Endothelial cell of umbilical vein (primary cell): ENCODE data around the gene FDX1. TPM values are rescaled to one million over a fixed set of nuclear protein-coding genes. Genes with fewer than 3 reads are reported as not detected.

ENCODE experiments used
- BruUV-seq: library from RNA; stranded (reverse); fragments of 400-500 nt; replicated peaks from 2 replicates; lab custom pipeline; 2021; lab: Mats Ljungman, UMichigan
- CTCF ChIA-PET: fragments of 300-600, 350-600 bp; sonication (Branson Sonifier 250); formaldehyde crosslinking; loops from one replicate; lab custom pipeline; 2021; ENCODE audit warnings: antibody characterized with exemption, inconsistent platforms; lab: Charles Lee
- POLR2A ChIA-PET: fragments of 300-600, 350-600 bp; sonication (Branson Sonifier 250); formaldehyde crosslinking; loops from one replicate; lab custom pipeline; 2021; ENCODE audit warnings: antibody characterized with exemption, inconsistent platforms; lab: Charles Lee
- DNase-seq: peaks from one replicate; pipeline ENCODE4 v3.0.0-alpha.2; 2011; ENCODE audit warnings: low read depth, low spot score
- FAIRE-seq: peaks from 2 replicates; lab custom pipeline; 2011; peaks lifted over from hg19 to GRCh38; lab: Jason Lieb, UNC
- H2AFZ ChIP-seq: 2 replicates; pipeline ENCODE4 v1.6.0; 2012; ENCODE audit warnings: low read depth, low read length, control low read depth, inconsistent platforms
- H3K27ac ChIP-seq: 2 replicates; pipeline ENCODE4 v1.5.1; 2011; ENCODE audit warnings: low read depth, mild to moderate bottlenecking, control low read depth, low read length, moderate library complexity; ENCODE audit not compliant: insufficient read depth
- H3K27me3 ChIP-seq, 2 experiments: 2 replicates each; pipeline versions ENCODE4 v1.6.0 to v1.6.1; 2011; ENCODE audit warnings: low read length in 2 of 2, mixed read lengths in 1 of 2; ENCODE audit not compliant: control insufficient read depth in 2 of 2, insufficient read depth in 2 of 2
- H3K36me3 ChIP-seq, 2 experiments: 2 replicates in 1 of 2; 3 replicates in 1 of 2; pipeline ENCODE4 v1.5.1; 2011; ENCODE audit warnings: low read length in 2 of 2, mild to moderate bottlenecking in 1 of 2, moderate library complexity in 1 of 2; ENCODE audit not compliant: control insufficient read depth in 2 of 2, insufficient read depth in 2 of 2; ENCODE audit errors: extremely low read depth in 1 of 2
- H3K4me1 ChIP-seq: 3 replicates; pipeline ENCODE4 v1.5.1; 2011; ENCODE audit warnings: mild to moderate bottlenecking, low read length; ENCODE audit not compliant: control insufficient read depth, insufficient read depth; ENCODE audit errors: extremely low read depth
- H3K4me2 ChIP-seq: 2 replicates; pipeline ENCODE4 v1.6.1; 2011; ENCODE audit warnings: low read length, control low read depth, mixed read lengths; ENCODE audit not compliant: insufficient read depth
- H3K4me3 ChIP-seq, 3 experiments: fragments of 200-600 bp in 1 of 3; sonication (generic), shearing (Covaris generic) in 1 of 3; replicated peaks in 1 of 3; 2 replicates each; pipeline ENCODE4 v1.5.1; 2011 to 2016; ENCODE audit warnings: control low read depth in 3 of 3, low read length in 3 of 3, mild to moderate bottlenecking in 2 of 3, inconsistent platforms in 1 of 3, low read depth in 1 of 3, moderate library complexity in 1 of 3; ENCODE audit not compliant: insufficient read depth in 1 of 3
- H3K79me2 ChIP-seq: 2 replicates; pipeline ENCODE4 v1.6.0; 2012; ENCODE audit warnings: low read length, inconsistent platforms; ENCODE audit not compliant: control insufficient read depth, insufficient read depth
- H3K9ac ChIP-seq: replicated peaks from 2 replicates; pipeline ENCODE3; 2011; ENCODE audit warnings: low read length, control low read depth; ENCODE audit not compliant: insufficient read depth; ENCODE audit errors: extremely low read depth
- H3K9me1 ChIP-seq: replicated peaks from 3 replicates; pipeline ENCODE4 v1.6.0; 2011; ENCODE audit warnings: mild to moderate bottlenecking, low read length; ENCODE audit not compliant: control insufficient read depth, insufficient read depth; ENCODE audit errors: extremely low read depth
- H3K9me3 ChIP-seq: replicated peaks from 2 replicates; pipeline ENCODE4 v1.5.1; 2012; ENCODE audit warnings: low read length, inconsistent platforms; ENCODE audit not compliant: control insufficient read depth, insufficient read depth
- H4K20me1 ChIP-seq: replicated peaks from 2 replicates; pipeline ENCODE3; 2011; ENCODE audit warnings: mild to moderate bottlenecking, low read length; ENCODE audit not compliant: control insufficient read depth, insufficient read depth; ENCODE audit errors: extremely low read depth
- CTCF ChIP-seq, 2 donors: IDR thresholded peaks; 1 replicate in 1 of 2; 2 replicates in 1 of 2; pipeline ENCODE4 v1.5.1; 2011; ENCODE audit warnings: low read length in 2 of 2, mild to moderate bottlenecking in 2 of 2, moderate library complexity in 2 of 2, control low read depth in 1 of 2, inconsistent platforms in 1 of 2, low read depth in 1 of 2; ENCODE audit not compliant: insufficient read depth in 1 of 2; ENCODE audit errors: extremely low read depth in 1 of 2
- FOS ChIP-seq: IDR thresholded peaks from 2 replicates; pipeline ENCODE4 v1.6.1; 2011; ENCODE audit warnings: mild to moderate bottlenecking, low read length, moderate library complexity, borderline replicate concordance; ENCODE audit not compliant: insufficient read depth
- JUN ChIP-seq: IDR thresholded peaks from 2 replicates; pipeline ENCODE4 v1.6.1; 2011; ENCODE audit warnings: borderline replicate concordance, low read depth; ENCODE audit not compliant: insufficient read length, insufficient read depth
- MYC ChIP-seq: IDR thresholded peaks from one replicate; pipeline ENCODE4 v1.6.1; 2011; ENCODE audit warnings: mild to moderate bottlenecking, low read depth, low read length
- POLR2A ChIP-seq: IDR thresholded peaks from 2 replicates; pipeline ENCODE4 v1.6.1; 2012; ENCODE audit warnings: low read depth, mild to moderate bottlenecking, control low read depth, low read length
- dilution Hi-C: fragments of 300-500 bp; cut with MboI; formaldehyde crosslinking; loops from one replicate; pipeline ENCODE4 v1.15.0; 2019; ENCODE audit warnings: low sequenced_read_pairs; ENCODE audit not compliant: extremely low pct_ligation_motif_present
- intact Hi-C: fragments of 100-400 bp; cut with micrococcal nuclease; formaldehyde crosslinking; loops from one replicate; pipeline ENCODE4 v1.10.0; 2022
- polyA plus RNA-seq, 4 experiments: library from polyadenylated mRNA; depleted of rRNA in 3 of 4; stranded (reverse) in 3 of 4; unstranded in 1 of 4; fragments of >200 nt; gene quantifications; 2 replicates each; pipeline versions ENCODE4 v1.2.1 to v1.2.3, GENCODE V29; 2011 to 2012; ENCODE audit warnings: missing spikeins in 1 of 4
- total RNA-seq: library from RNA; stranded (reverse); gene quantifications from 2 replicates; pipeline ENCODE4 v1.2.3, GENCODE V29; 2021
- TF ChIP-seq, protein P1 (sequence below): IDR thresholded peaks from 2 replicates; pipeline ENCODE4 v1.6.1; 2011; ENCODE audit not compliant: insufficient read depth, insufficient read length

Gene FDX1
- total and polyA plus RNA-seq, 2 donors (not counting 3 experiments of a cell fraction or from before 2014, with no cell fraction given): 4.7 to 11.0 TPM

- dilution Hi-C loops: no loop called here
- Histone ChIP-seq H2AFZ (no peak overlapping the region), H3K79me2 (no peaks in the 10 kb centered on the region), H3K9ac (no peak overlapping the region), H3K27ac (no peak overlapping the region), H4K20me1 (no peaks in the 10 kb centered on the region), H3K4me1 (no peaks in the 10 kb centered on the region), H3K27me3 (peaks cover 2 to 3% of the 10 kb centered on the region in 2 experiments), H3K4me2 (no peak overlapping the region), H3K4me3 (no peak overlapping the region), H3K9me3 (no peaks in the 10 kb centered on the region), H3K9me1 (no peaks in the 10 kb centered on the region), H3K36me3 (no peaks in the 10 kb centered on the region)
- ChIA-PET CTCF (no interaction called here), POLR2A (no interaction called here)
- TF ChIP-seq, protein P1, sequence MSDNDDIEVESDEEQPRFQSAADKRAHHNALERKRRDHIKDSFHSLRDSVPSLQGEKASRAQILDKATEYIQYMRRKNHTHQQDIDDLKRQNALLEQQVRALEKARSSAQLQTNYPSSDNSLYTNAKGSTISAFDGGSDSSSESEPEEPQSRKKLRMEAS: no peak
- TF ChIP-seq CTCF (IDR thresholded peaks at IDR 0.05; ENCODE audit: extremely low read depth in 1 of 2, insufficient read depth in 1 of 2, low read depth in 1 of 2, low read length in 2 of 2): no peak
- no peak for TF ChIP-seq JUN
- TF ChIP-seq POLR2A: no peak
- TF ChIP-seq FOS: no peak
- TF ChIP-seq MYC: no peak
- FAIRE-seq: no peak
- BruUV-seq: no TSS peak
- intact Hi-C loops: no loop called here
- DNase-seq: no peak
Measured at GRCh38 chr11:110501428-110501827, 71.7 kb downstream of the FDX1 start.
